Measurements from ENCODE around the gene C12orf57.

C12orf57 gene

GRCh38 chr12:6935371-6936193 lies 8.2 kb upstream of the C12orf57 start:
- no peak overlapping the region for H3K4me3 ChIP-seq (replicated peaks; ENCODE audit: low read depth, low read length)
- TF ChIP-seq CTCF (IDR thresholded peaks at IDR 0.05; ENCODE audit: low read depth, low read length, missing control alignments) = no peak
- DNase-seq (ENCODE audit: extremely low read depth, low read depth) = no peak

- H3K4me3 ChIP-seq (replicated peaks; ENCODE audit: low read depth, low read length) = no peak overlapping the region
- no peak for TF ChIP-seq CTCF (IDR thresholded peaks at IDR 0.05; ENCODE audit: low read depth, low read length, missing control alignments)
- no peak for DNase-seq (ENCODE audit: extremely low read depth, low read depth)
Measured at GRCh38 chr12:6936194-6936635, 7.6 kb upstream of the C12orf57 start.

- H3K4me3 ChIP-seq (replicated peaks; ENCODE audit: low read depth, low read length) = peak overlapping the region; percentile 54
- TF ChIP-seq CTCF (IDR thresholded peaks at IDR 0.05; ENCODE audit: low read depth, low read length, missing control alignments) = no peak
- no peak for DNase-seq (ENCODE audit: extremely low read depth, low read depth)
Measured at GRCh38 chr12:6936636-6937480, 7.0 kb upstream of the C12orf57 start.

- no peak for DNase-seq (ENCODE audit: extremely low read depth, low read depth)
- peak overlapping the region; percentile 54 for H3K4me3 ChIP-seq (replicated peaks; ENCODE audit: low read depth, low read length)
- TF ChIP-seq CTCF (IDR thresholded peaks at IDR 0.05; ENCODE audit: low read depth, low read length, missing control alignments) = peak; percentile 88
Measured at GRCh38 chr12:6937481-6938352, 6.1 kb upstream of the C12orf57 start.

- no peak for DNase-seq (ENCODE audit: extremely low read depth, low read depth)
- no peak overlapping the region for H3K4me3 ChIP-seq (replicated peaks; ENCODE audit: low read depth, low read length)
Measured at GRCh38 chr12:6938353-6939190, 5.2 kb upstream of the C12orf57 start.

More at GRCh38 chr12:6938353-6939190, 5.2 kb upstream of the C12orf57 start:
- no peak for TF ChIP-seq CTCF (IDR thresholded peaks at IDR 0.05; ENCODE audit: low read depth, low read length, missing control alignments)
